ENCODE results near the gene IL25.

IL25 gene

GRCh38 chr14:23364164-23365035 is 8.2 kb upstream of the IL25 start:
- Histone ChIP-seq H3K27me3 (ENCODE audit: insufficient read depth, low read length, poor library complexity, severe bottlenecking) (no peaks in the 10 kb centered on the region), H3K36me3 (ENCODE audit: insufficient read depth, low read length) (no peaks in the 10 kb centered on the region), H4K20me1 (ENCODE audit: insufficient read depth, low read length, poor library complexity, severe bottlenecking) (no peaks in the 10 kb centered on the region), H3K9me2 (replicated peaks; ENCODE audit: low read depth, low read length) (no peaks in the 10 kb centered on the region), H3F3A (ENCODE audit: low read depth) (no peaks in the 10 kb centered on the region), H3K4me3 (ENCODE audit: low read length, poor library complexity, severe bottlenecking) (no peak overlapping the region), H3K9ac (ENCODE audit: low read depth, low read length, poor library complexity, severe bottlenecking) (no peak overlapping the region), H3K9me3 (ENCODE audit: insufficient read depth, low read depth, low read length) (no peaks in the 10 kb centered on the region), H2AFZ (ENCODE audit: low read length) (no peak overlapping the region), H3K79me2 (ENCODE audit: insufficient read depth, low read length) (no peaks in the 10 kb centered on the region), H3K4me1 (ENCODE audit: insufficient read depth, low read length, poor library complexity, severe bottlenecking) (no peaks in the 10 kb centered on the region), H3K4me2 (ENCODE audit: low read depth, low read length, poor library complexity, severe bottlenecking) (no peak overlapping the region)
- no peak for TF ChIP-seq EZH2phosphoT487 (IDR thresholded peaks at IDR 0.05; ENCODE audit: borderline replicate concordance)

- no peak within 1 kb of the TSS for H3K9ac ChIP-seq (ENCODE audit: low read depth, low read length, poor library complexity, severe bottlenecking)
- H2AFZ ChIP-seq (ENCODE audit: low read length) = no peak within 1 kb of the TSS
- H3K36me3 ChIP-seq (ENCODE audit: insufficient read depth, low read length) = no peaks in the 10 kb centered on the region
- no peaks in the 10 kb centered on the region for H3K27me3 ChIP-seq (ENCODE audit: insufficient read depth, low read length, poor library complexity, severe bottlenecking)
- no peaks in the 10 kb centered on the region for H3F3A ChIP-seq (ENCODE audit: low read depth)
- TF ChIP-seq EZH2phosphoT487 (IDR thresholded peaks at IDR 0.05; ENCODE audit: borderline replicate concordance) (no peak), CTCF (conservative IDR thresholded peaks at IDR 0.05; ENCODE audit: low read length) (no peak)
- H3K4me3 ChIP-seq (ENCODE audit: low read length, poor library complexity, severe bottlenecking) = no peak within 1 kb of the TSS
- H3K4me2 ChIP-seq (ENCODE audit: low read depth, low read length, poor library complexity, severe bottlenecking) = no peak within 1 kb of the TSS
- no peaks in the 10 kb centered on the region for H3K9me3 ChIP-seq (ENCODE audit: insufficient read depth, low read depth, low read length)
- H3K9me2 ChIP-seq (replicated peaks; ENCODE audit: low read depth, low read length) = no peaks in the 10 kb centered on the region
- no peaks in the 10 kb centered on the region for H3K79me2 ChIP-seq (ENCODE audit: insufficient read depth, low read length)
- no peaks in the 10 kb centered on the region for H4K20me1 ChIP-seq (ENCODE audit: insufficient read depth, low read length, poor library complexity, severe bottlenecking)
- H3K4me1 ChIP-seq (ENCODE audit: insufficient read depth, low read length, poor library complexity, severe bottlenecking) = no peaks in the 10 kb centered on the region
Measured at GRCh38 chr14:23365036-23365731, 7.4 kb upstream of the IL25 start, which contains the start of gene EFS. TSS of gene EFS (minus strand) at chr14:23365172. CDS start at chr14:23365025, 147 bp downstream.

- TF ChIP-seq CTCF (conservative IDR thresholded peaks at IDR 0.05; ENCODE audit: low read length) = no peak
- TF ChIP-seq EZH2phosphoT487 (IDR thresholded peaks at IDR 0.05; ENCODE audit: borderline replicate concordance) = no peak
- no peak overlapping the region for H3K4me2 ChIP-seq (ENCODE audit: low read depth, low read length, poor library complexity, severe bottlenecking)
- H3K9me3 ChIP-seq (ENCODE audit: insufficient read depth, low read depth, low read length) = no peaks in the 10 kb centered on the region
- no peaks in the 10 kb centered on the region for H3K27me3 ChIP-seq (ENCODE audit: insufficient read depth, low read length, poor library complexity, severe bottlenecking)
- H3K79me2 ChIP-seq (ENCODE audit: insufficient read depth, low read length) = no peaks in the 10 kb centered on the region
- H3K4me3 ChIP-seq (ENCODE audit: low read length, poor library complexity, severe bottlenecking) = no peak overlapping the region
- H3K4me1 ChIP-seq (ENCODE audit: insufficient read depth, low read length, poor library complexity, severe bottlenecking) = no peaks in the 10 kb centered on the region
- H3F3A ChIP-seq (ENCODE audit: low read depth) = no peaks in the 10 kb centered on the region
- no peaks in the 10 kb centered on the region for H3K36me3 ChIP-seq (ENCODE audit: insufficient read depth, low read length)
- no peak overlapping the region for H3K9ac ChIP-seq (ENCODE audit: low read depth, low read length, poor library complexity, severe bottlenecking)
- H4K20me1 ChIP-seq (ENCODE audit: insufficient read depth, low read length, poor library complexity, severe bottlenecking) = no peaks in the 10 kb centered on the region
- no peaks in the 10 kb centered on the region for H3K9me2 ChIP-seq (replicated peaks; ENCODE audit: low read depth, low read length)
- no peak overlapping the region for H2AFZ ChIP-seq (ENCODE audit: low read length)
Measured at GRCh38 chr14:23365732-23366425, 6.7 kb upstream of the IL25 start.

All from Loucy (cell line).